H1 (cell line): Measurements from ENCODE around the gene MCC. TPM values are rescaled to one million over a fixed set of nuclear protein-coding genes. Genes with fewer than 3 reads are reported as not detected.

Source experiments
- CTCF ChIA-PET: fragments of 300-600 bp; sonication (Branson Sonifier 250); formaldehyde crosslinking; loops from one replicate; lab custom pipeline; 2021; ENCODE audit not compliant: partially characterized antibody; lab: Charles Lee
- POLR2A ChIA-PET: fragments of 300-600 bp; sonication (Branson Sonifier 250); formaldehyde crosslinking; loops from one replicate; lab custom pipeline; 2021; ENCODE audit warnings: inconsistent platforms; ENCODE audit not compliant: partially characterized antibody; lab: Charles Lee
- DNase-seq, 2 experiments: peaks; one replicate each; pipeline versions ENCODE4 v3.0.0 to v3.0.0-alpha.2; 2010 to 2022; ENCODE audit warnings: low spot score in 2 of 2, low read depth in 1 of 2, mixed read lengths in 1 of 2
- FAIRE-seq: peaks from 2 replicates; lab custom pipeline; 2011; peaks lifted over from hg19 to GRCh38; lab: Jason Lieb, UNC
- H2AFZ ChIP-seq: 2 replicates; pipeline ENCODE4 v1.8.1; 2012; ENCODE audit warnings: low read length, inconsistent platforms
- H2AK5ac ChIP-seq: 2 replicates; pipeline ENCODE4 v1.6.1; 2013; ENCODE audit warnings: low read depth, low read length
- H2BK120ac ChIP-seq: replicated peaks from 2 replicates; pipeline ENCODE3; 2013; ENCODE audit warnings: low read depth, low read length, inconsistent platforms
- H2BK12ac ChIP-seq: 2 replicates; pipeline ENCODE4 v1.6.1; 2013; ENCODE audit warnings: low read depth, low read length
- H2BK15ac ChIP-seq: 2 replicates; pipeline ENCODE4 v1.6.1; 2013; ENCODE audit warnings: low read length
- H2BK20ac ChIP-seq: 2 replicates; pipeline ENCODE4 v1.6.1; 2013; ENCODE audit warnings: low read length
- H2BK5ac ChIP-seq: 2 replicates; pipeline ENCODE4 v1.6.1; 2013; ENCODE audit warnings: low read depth, low read length
- H3K14ac ChIP-seq: 2 replicates; pipeline ENCODE4 v1.6.1; 2013; ENCODE audit warnings: inconsistent platforms; ENCODE audit not compliant: insufficient read length
- H3K18ac ChIP-seq: 2 replicates; pipeline ENCODE4 v1.6.1; 2013; ENCODE audit warnings: low read length; ENCODE audit errors: extremely low read depth
- H3K23ac ChIP-seq: 2 replicates; pipeline ENCODE4 v1.6.1; 2013; ENCODE audit warnings: inconsistent platforms; ENCODE audit not compliant: insufficient read length
- H3K23me2 ChIP-seq: 2 replicates; pipeline ENCODE4 v1.6.1; 2013; ENCODE audit warnings: low read depth, low read length
- H3K27ac ChIP-seq: 2 replicates; pipeline ENCODE4 v1.6.1; 2011; ENCODE audit warnings: low read depth, low read length, inconsistent platforms
- H3K27me3 ChIP-seq, 4 experiments: replicated peaks in 1 of 4; 1 replicate in 1 of 4; 2 replicates in 3 of 4; pipeline versions ENCODE4 v1.6.1 to v1.8.1; 2011 to 2013; ENCODE audit warnings: low read length in 3 of 4, mild to moderate bottlenecking in 3 of 4, inconsistent platforms in 2 of 4, mixed read lengths in 2 of 4, moderate library complexity in 1 of 4; ENCODE audit not compliant: control insufficient read depth in 3 of 4, insufficient read depth in 3 of 4; ENCODE audit errors: extremely low read depth in 1 of 4
- H3K36me3 ChIP-seq, 4 experiments: 2 replicates each; pipeline versions ENCODE4 v1.6.1 to v1.8.1; 2011 to 2013; ENCODE audit warnings: mild to moderate bottlenecking in 4 of 4, low read length in 3 of 4, moderate library complexity in 2 of 4, control low read depth in 1 of 4, inconsistent platforms in 1 of 4; ENCODE audit not compliant: insufficient read depth in 4 of 4, control insufficient read depth in 2 of 4
- H3K4ac ChIP-seq: replicated peaks from 2 replicates; pipeline ENCODE3; 2013; ENCODE audit warnings: low read length, low read depth, mixed read lengths, inconsistent platforms; ENCODE audit not compliant: insufficient read length
- H3K4me1 ChIP-seq, 4 experiments: replicated peaks in 1 of 4; 1 replicate in 1 of 4; 2 replicates in 3 of 4; pipeline versions ENCODE4 v1.6.1 to v1.8.1; 2011 to 2013; ENCODE audit warnings: low read length in 3 of 4, inconsistent platforms in 2 of 4, mixed read lengths in 1 of 4; ENCODE audit not compliant: insufficient read depth in 4 of 4, control insufficient read depth in 3 of 4
- H3K4me2 ChIP-seq, 2 experiments: 2 replicates each; pipeline versions ENCODE4 v1.6.1 to v1.8.1; 2011 to 2013; ENCODE audit warnings: low read depth in 2 of 2, low read length in 2 of 2, control low read depth in 1 of 2, inconsistent platforms in 1 of 2, mild to moderate bottlenecking in 1 of 2; ENCODE audit not compliant: insufficient read depth in 1 of 2
- H3K4me3 ChIP-seq, 4 experiments: fragments of 200-600, 300-600 bp in 1 of 4; sonication (generic), shearing (Covaris generic), sonication (Bioruptor Twin) in 1 of 4; 2 replicates each; pipeline versions ENCODE4 v1.5.1 to v1.8.1; 2011 to 2016; ENCODE audit warnings: low read length in 4 of 4, low read depth in 3 of 4, control low read depth in 2 of 4, inconsistent platforms in 2 of 4, mild to moderate bottlenecking in 2 of 4, mixed read lengths in 1 of 4, moderate library complexity in 1 of 4; ENCODE audit not compliant: insufficient read depth in 2 of 4; ENCODE audit errors: extremely low read depth in 1 of 4
- H3K56ac ChIP-seq: replicated peaks from 2 replicates; pipeline ENCODE3; 2013; ENCODE audit warnings: low read depth, mild to moderate bottlenecking, mixed read lengths, low read length, inconsistent platforms; ENCODE audit not compliant: insufficient read length
- H3K79me1 ChIP-seq: 2 replicates; pipeline ENCODE4 v1.6.1; 2013; ENCODE audit warnings: low read depth, low read length, control low read depth
- H3K79me2 ChIP-seq, 2 experiments: 2 replicates each; pipeline versions ENCODE4 v1.6.1 to v1.8.1; 2012 to 2013; ENCODE audit warnings: low read length in 2 of 2, mild to moderate bottlenecking in 2 of 2, inconsistent platforms in 1 of 2; ENCODE audit not compliant: insufficient read depth in 2 of 2, control insufficient read depth in 1 of 2
- H3K9ac ChIP-seq, 4 experiments: replicated peaks in 1 of 4; 1 replicate in 1 of 4; 2 replicates in 3 of 4; pipeline versions ENCODE4 v1.6.1 to v1.8.1; 2011 to 2013; ENCODE audit warnings: low read depth in 3 of 4, low read length in 3 of 4, control low read depth in 2 of 4, mild to moderate bottlenecking in 2 of 4, moderate library complexity in 2 of 4, inconsistent platforms in 1 of 4; ENCODE audit errors: extremely low read depth in 1 of 4
- H3K9me3 ChIP-seq, 2 experiments: 2 replicates each; pipeline versions ENCODE4 v1.6.1 to v1.8.1; 2012 to 2013; ENCODE audit warnings: mild to moderate bottlenecking in 2 of 2, moderate library complexity in 2 of 2, control low read depth in 1 of 2, inconsistent platforms in 1 of 2, low read depth in 1 of 2, low read length in 1 of 2, mixed read lengths in 1 of 2; ENCODE audit not compliant: insufficient read depth in 2 of 2
- H4K20me1 ChIP-seq, 2 experiments: replicated peaks in 1 of 2; 2 replicates each; pipeline versions ENCODE3 to v1.8.1; 2011 to 2013; ENCODE audit warnings: inconsistent platforms in 2 of 2, low read length in 2 of 2, mild to moderate bottlenecking in 1 of 2; ENCODE audit not compliant: insufficient read depth in 2 of 2, control insufficient read depth in 1 of 2
- H4K5ac ChIP-seq: 2 replicates; pipeline ENCODE4 v1.6.1; 2013; ENCODE audit warnings: low read length, low read depth, mixed read lengths, inconsistent platforms; ENCODE audit not compliant: insufficient read length
- H4K8ac ChIP-seq: 2 replicates; pipeline ENCODE4 v1.8.0; 2013; ENCODE audit warnings: mild to moderate bottlenecking, moderate library complexity, low read length, inconsistent platforms; ENCODE audit not compliant: insufficient read depth; ENCODE audit errors: extremely low read depth
- H4K91ac ChIP-seq: replicated peaks from 2 replicates; pipeline ENCODE3; 2013; ENCODE audit warnings: low read length, mixed read lengths, inconsistent platforms; ENCODE audit not compliant: insufficient read length
- GABPA ChIP-seq: IDR thresholded peaks from 2 replicates; pipeline ENCODE4 v1.6.1; 2011; ENCODE audit warnings: mild to moderate bottlenecking, low read length, moderate library complexity, borderline replicate concordance; ENCODE audit not compliant: insufficient read depth
- HDAC6 ChIP-seq: IDR thresholded peaks from one replicate; pipeline ENCODE4 v1.7.1; 2012; ENCODE audit warnings: low read depth, mild to moderate bottlenecking, inconsistent platforms, low read length, moderate library complexity
- JUND ChIP-seq: IDR thresholded peaks from 2 replicates; pipeline ENCODE4 v1.6.1; 2011; ENCODE audit warnings: mild to moderate bottlenecking, improper control_type of control experiment, low read length
- KDM4A ChIP-seq: IDR thresholded peaks from one replicate; pipeline ENCODE4 v1.7.1; 2012; ENCODE audit warnings: low read depth, mild to moderate bottlenecking, moderate library complexity, low read length, inconsistent platforms; ENCODE audit not compliant: severe bottlenecking
- MAX ChIP-seq: IDR thresholded peaks from 2 replicates; pipeline ENCODE4 v1.6.1; 2012; ENCODE audit warnings: inconsistent platforms
- SIN3A ChIP-seq, 2 experiments: IDR thresholded peaks in 1 of 2; conservative IDR thresholded peaks in 1 of 2; 2 replicates each; pipeline ENCODE4 v1.6.1; 2011 to 2012; ENCODE audit warnings: low read length in 2 of 2, improper control_type of control experiment in 1 of 2, low read depth in 1 of 2, mild to moderate bottlenecking in 1 of 2
- TCF12 ChIP-seq: IDR thresholded peaks from 2 replicates; pipeline ENCODE4 v1.6.1; 2011; ENCODE audit warnings: low read depth, mild to moderate bottlenecking, low read length
- TEAD4 ChIP-seq: IDR thresholded peaks from 2 replicates; pipeline ENCODE4 v1.6.1; 2012; ENCODE audit warnings: low read depth, low read length, inconsistent platforms, mixed read lengths
- USF2 ChIP-seq: IDR thresholded peaks from 2 replicates; pipeline ENCODE4 v1.6.1; 2011; ENCODE audit warnings: low read length, improper control_type of control experiment
- WGBS, 2 experiments: shearing (Covaris generic) in 1 of 2; methylation state at CpG; one replicate each; pipeline versions ENCODE4 v1.1.6 to v1.1.7; 2013 to 2015; ENCODE audit warnings: low lambda C conversion rate in 2 of 2, mixed read lengths in 2 of 2, inconsistent platforms in 1 of 2, low coverage in 1 of 2, missing lambda C conversion rate in 1 of 2; ENCODE audit not compliant: insufficient replicate concordance in 2 of 2, insufficient coverage in 1 of 2, insufficient read length in 1 of 2; ENCODE audit errors: extremely low coverage in 1 of 2, missing lambda C conversion rate in 1 of 2; 5-methylcytosine and 5-hydroxymethylcytosine counted together
- polyA plus RNA-seq, 7 experiments: library from polyadenylated mRNA; depleted of rRNA in 3 of 7; stranded (reverse) in 5 of 7; unstranded in 2 of 7; fragments of >200 nt in 5 of 7; fragments of 200-250 nt in 2 of 7; gene quantifications; 1 replicate in 5 of 7; 2 replicates in 1 of 7; 4 replicates in 1 of 7; pipeline versions ENCODE4 v1.2.1 to v1.2.3, GENCODE V29; 2011 to 2013; ENCODE audit warnings: missing spikeins in 2 of 7, mixed read lengths in 2 of 7
- total RNA-seq: library from RNA; stranded (reverse); fragmentation: NEBNext Ultra II Directional; extraction: Animal tissue kit (Norgen Biotek cat#: 25700); gene quantifications from 2 replicates; pipeline ENCODE4 v1.2.1, GENCODE V29; 2021
- TF ChIP-seq, protein P1 (sequence below): IDR thresholded peaks from 2 replicates; pipeline ENCODE4 v1.6.1; 2011; ENCODE audit warnings: low read depth, mild to moderate bottlenecking, low read length; ENCODE audit not compliant: insufficient read depth

MCC gene
- total and polyA plus RNA-seq, 2 of the 8 experiments (the other 6 are each of a cell fraction or from before 2014, with no cell fraction given): 2.6 to 18.3 TPM

DNA sequence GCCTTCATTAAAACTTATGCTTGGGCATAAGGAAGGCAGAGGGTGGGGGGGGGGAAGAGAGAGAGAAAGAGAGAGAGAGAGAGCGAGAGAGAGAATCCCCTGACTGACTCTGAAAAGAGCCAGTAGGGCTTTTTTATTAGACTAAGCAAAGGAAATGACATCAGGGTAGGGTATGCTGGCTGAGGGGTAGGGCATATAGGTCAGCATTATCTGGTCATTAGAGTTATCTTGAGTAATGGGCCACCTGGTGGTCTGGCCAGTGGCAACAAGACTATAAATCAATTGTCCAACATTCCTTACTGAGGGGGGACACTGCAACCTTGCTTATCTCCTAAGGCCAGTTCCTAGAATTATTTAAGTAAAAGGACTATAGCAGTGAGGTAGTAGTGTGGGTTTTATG, 120.7 kb downstream of the MCC start:
- no peak overlapping the region for H3K4me3 ChIP-seq
- H3K27me3 ChIP-seq: no peaks in the 10 kb centered on the region
- no peak overlapping the region for H4K5ac ChIP-seq
- no peak overlapping the region for H2BK120ac ChIP-seq
- H3K4me1 ChIP-seq: no peaks in the 10 kb centered on the region
- H3K23ac ChIP-seq: no peak overlapping the region
- no peaks in the 10 kb centered on the region for H3K79me1 ChIP-seq
- no peak overlapping the region for H2AFZ ChIP-seq
- H3K79me2 ChIP-seq: no peaks in the 10 kb centered on the region
- no peak overlapping the region for H3K27ac ChIP-seq
- H2AK5ac ChIP-seq: no peak overlapping the region
- CTCF ChIA-PET: interaction anchor here (0.6 to 0.8 kb wide), 4 partner anchors 84 to 1884 kb away, joined by 3 to 5 read pairs (median 3); no protein-coding TSS in a partner anchor
- no peak overlapping the region for H3K56ac ChIP-seq
- no peak overlapping the region for H3K4ac ChIP-seq
- no peak overlapping the region for H2BK12ac ChIP-seq
- H4K91ac ChIP-seq: no peak overlapping the region
- no peak overlapping the region for H3K9ac ChIP-seq
- peaks cover 6 to 8% of the 10 kb centered on the region in 2 experiments; a peak in 3 of 4 replicates for H3K9me3 ChIP-seq
- H4K8ac ChIP-seq: no peak overlapping the region
- POLR2A ChIA-PET: no interaction called here
- H2BK15ac ChIP-seq: no peak overlapping the region
- H3K4me2 ChIP-seq: no peak overlapping the region
- H2BK20ac ChIP-seq: no peak overlapping the region
- H3K23me2 ChIP-seq: no peaks in the 10 kb centered on the region
- DNase-seq: no peak
- H3K18ac ChIP-seq: no peak overlapping the region
- H3K14ac ChIP-seq: no peak overlapping the region
- no peaks in the 10 kb centered on the region for H4K20me1 ChIP-seq
- no peaks in the 10 kb centered on the region for H3K36me3 ChIP-seq
- no peak overlapping the region for H2BK5ac ChIP-seq
- WGBS, 2 experiments: no CpG with 5 or more reads among the region's 1 CpG
- FAIRE-seq: no peak
- no peak for TF ChIP-seq KDM4A
- TF ChIP-seq JUND: no peak
- no peak for TF ChIP-seq GABPA
- 0 out of 2 replicates have a peak, but pooled peaks have one; percentile 15 for TF ChIP-seq TEAD4
- TF ChIP-seq, protein P1, sequence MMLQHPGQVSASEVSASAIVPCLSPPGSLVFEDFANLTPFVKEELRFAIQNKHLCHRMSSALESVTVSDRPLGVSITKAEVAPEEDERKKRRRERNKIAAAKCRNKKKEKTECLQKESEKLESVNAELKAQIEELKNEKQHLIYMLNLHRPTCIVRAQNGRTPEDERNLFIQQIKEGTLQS: no peak
- TF ChIP-seq USF2: no peak
- TF ChIP-seq SIN3A (conservative IDR thresholded peaks at IDR 0.05 in 1 of 2, IDR thresholded peaks at IDR 0.05 in 1 of 2; ENCODE audit: low read depth in 1 of 2, low read length in 2 of 2): no peak
- no peak for TF ChIP-seq HDAC6
- TF ChIP-seq TCF12: no peak
- no peak for TF ChIP-seq MAX
